Measurements from ENCODE around the gene FAM53B. TPM values are rescaled to one million over a fixed set of nuclear protein-coding genes. Genes with fewer than 3 reads are reported as not detected.
A peak's percentile ranks its signal among the peaks of the same experiment; 100 is the strongest.

The FAM53B gene
- total RNA-seq, 1 donor from 2014 or later, result 39.8 TPM

DNA sequence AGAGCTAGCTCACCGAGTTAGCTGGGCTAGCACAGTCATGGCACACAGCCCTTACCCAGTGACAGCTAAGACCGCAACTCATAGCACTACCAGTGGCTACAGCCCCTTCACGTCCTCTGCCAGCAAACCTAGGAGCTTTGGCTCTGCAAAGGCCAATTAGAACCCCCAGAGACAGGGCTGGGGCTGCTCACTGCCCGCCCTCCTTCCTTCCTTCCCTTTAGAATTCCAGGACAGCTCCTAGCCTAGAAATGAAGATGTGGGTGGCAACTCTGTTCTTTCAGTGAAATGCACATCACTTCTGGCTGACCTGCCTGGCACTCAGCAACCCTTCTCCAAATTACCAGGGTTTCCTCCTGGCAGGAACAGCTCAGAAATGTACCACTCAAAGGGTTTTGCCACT, 99.9 kb downstream of the FAM53B start:
- TF ChIP-seq, protein P1, sequence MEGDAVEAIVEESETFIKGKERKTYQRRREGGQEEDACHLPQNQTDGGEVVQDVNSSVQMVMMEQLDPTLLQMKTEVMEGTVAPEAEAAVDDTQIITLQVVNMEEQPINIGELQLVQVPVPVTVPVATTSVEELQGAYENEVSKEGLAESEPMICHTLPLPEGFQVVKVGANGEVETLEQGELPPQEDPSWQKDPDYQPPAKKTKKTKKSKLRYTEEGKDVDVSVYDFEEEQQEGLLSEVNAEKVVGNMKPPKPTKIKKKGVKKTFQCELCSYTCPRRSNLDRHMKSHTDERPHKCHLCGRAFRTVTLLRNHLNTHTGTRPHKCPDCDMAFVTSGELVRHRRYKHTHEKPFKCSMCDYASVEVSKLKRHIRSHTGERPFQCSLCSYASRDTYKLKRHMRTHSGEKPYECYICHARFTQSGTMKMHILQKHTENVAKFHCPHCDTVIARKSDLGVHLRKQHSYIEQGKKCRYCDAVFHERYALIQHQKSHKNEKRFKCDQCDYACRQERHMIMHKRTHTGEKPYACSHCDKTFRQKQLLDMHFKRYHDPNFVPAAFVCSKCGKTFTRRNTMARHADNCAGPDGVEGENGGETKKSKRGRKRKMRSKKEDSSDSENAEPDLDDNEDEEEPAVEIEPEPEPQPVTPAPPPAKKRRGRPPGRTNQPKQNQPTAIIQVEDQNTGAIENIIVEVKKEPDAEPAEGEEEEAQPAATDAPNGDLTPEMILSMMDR (IDR thresholded peaks at IDR 0.05; ENCODE audit: unreplicated experiment), result no peak
- Mint-ChIP-seq H3K4me3 (ENCODE audit: low read depth) (no peak overlapping the region), H3K9me3 (ENCODE audit: low read depth) (no peaks in the 10 kb centered on the region), H3K4me1 (ENCODE audit: low read depth) (peaks cover 11% of the 10 kb centered on the region), H3K36me3 (ENCODE audit: insufficient read depth) (no peaks in the 10 kb centered on the region), H3K27ac (no peak overlapping the region), H3K27me3 (no peaks in the 10 kb centered on the region)
- DNase-seq (ENCODE audit: low spot score, unreplicated experiment), result no peak

DNA sequence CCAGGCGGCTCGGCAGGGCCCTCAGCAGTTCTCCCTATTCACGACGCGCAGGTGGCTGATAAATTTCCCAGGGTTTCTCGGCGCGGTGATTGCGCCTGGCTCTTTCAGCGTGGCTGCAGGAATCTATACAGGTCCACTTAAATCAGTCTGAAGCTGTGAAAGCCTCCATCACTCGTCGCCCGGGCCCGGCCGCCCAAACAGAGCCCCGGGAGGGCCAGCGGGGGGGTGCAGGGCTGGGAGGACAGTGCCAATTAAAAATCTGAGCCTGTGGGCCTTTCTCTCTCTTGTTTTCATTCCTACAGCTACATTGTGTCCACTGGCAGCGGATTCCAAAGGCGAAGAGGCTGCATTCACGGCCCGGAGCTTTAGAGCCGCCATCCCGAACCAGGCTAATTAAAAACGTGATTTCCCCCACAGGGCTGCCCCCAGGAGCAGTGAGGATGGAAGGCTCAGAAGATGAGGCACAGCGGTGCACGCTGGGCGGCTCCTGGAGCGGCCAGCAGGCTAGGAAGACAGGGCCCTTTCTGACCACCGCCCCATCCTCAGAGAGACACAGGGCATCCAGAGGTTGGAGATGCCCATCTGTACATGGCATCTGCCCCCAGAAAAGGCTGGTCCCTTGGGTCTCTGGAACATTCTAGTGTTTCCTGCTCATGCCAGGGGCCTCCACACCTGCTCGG, 100.7 kb downstream of the FAM53B start:
- peaks cover 11% of the 10 kb centered on the region for H3K4me1 Mint-ChIP-seq (ENCODE audit: low read depth)
- H3K4me3 Mint-ChIP-seq (ENCODE audit: low read depth), result no peak overlapping the region
- DNase-seq (ENCODE audit: low spot score, unreplicated experiment), result no peak
- TF ChIP-seq, protein P1 (IDR thresholded peaks at IDR 0.05; ENCODE audit: unreplicated experiment), result no peak
- H3K36me3 Mint-ChIP-seq (ENCODE audit: insufficient read depth), result no peaks in the 10 kb centered on the region
- H3K9me3 Mint-ChIP-seq (ENCODE audit: low read depth), result no peaks in the 10 kb centered on the region
- no peaks in the 10 kb centered on the region for H3K27me3 Mint-ChIP-seq
- H3K27ac Mint-ChIP-seq, result no peak overlapping the region

DNA sequence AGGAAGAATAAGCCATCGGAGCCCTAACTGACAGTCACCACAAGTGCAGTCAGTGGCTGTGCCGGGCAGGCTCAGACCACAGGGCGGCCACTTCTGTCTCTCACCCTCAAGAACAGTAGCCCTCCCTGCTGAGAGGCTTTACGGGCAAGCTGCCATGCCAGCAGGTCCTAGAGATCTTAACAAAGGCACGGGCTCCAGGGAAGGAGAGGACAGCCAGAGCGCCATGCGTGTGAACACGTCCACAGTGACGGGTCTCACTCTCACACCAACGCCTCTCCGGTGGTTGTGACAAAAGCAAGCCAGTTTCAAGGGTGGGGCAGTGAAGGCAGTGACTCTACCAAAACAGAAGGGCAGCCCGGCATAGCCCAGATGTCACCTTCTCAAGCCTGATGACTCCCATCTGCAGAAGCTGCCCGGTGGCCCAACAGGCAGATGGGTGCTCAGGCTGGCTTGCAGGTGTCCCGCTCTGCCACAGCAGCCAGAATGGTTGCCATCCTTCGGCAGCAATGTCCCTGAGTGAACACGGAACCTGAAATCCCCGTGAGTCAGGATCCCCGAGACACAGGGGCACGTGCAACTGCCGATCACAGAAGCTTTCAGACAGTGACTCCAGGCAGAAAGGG, 102.0 kb downstream of the FAM53B start:
- peaks cover 2% of the 10 kb centered on the region for H3K36me3 Mint-ChIP-seq (ENCODE audit: insufficient read depth)
- H3K4me1 Mint-ChIP-seq (ENCODE audit: low read depth), result peaks cover 11% of the 10 kb centered on the region
- DNase-seq (ENCODE audit: low spot score, unreplicated experiment), result no peak
- no peak overlapping the region for H3K27ac Mint-ChIP-seq
- H3K27me3 Mint-ChIP-seq, result no peaks in the 10 kb centered on the region
- no peak overlapping the region for H3K4me3 Mint-ChIP-seq (ENCODE audit: low read depth)
- TF ChIP-seq, protein P1 (IDR thresholded peaks at IDR 0.05; ENCODE audit: unreplicated experiment), result no peak
- H3K9me3 Mint-ChIP-seq (ENCODE audit: low read depth), result no peaks in the 10 kb centered on the region

DNA sequence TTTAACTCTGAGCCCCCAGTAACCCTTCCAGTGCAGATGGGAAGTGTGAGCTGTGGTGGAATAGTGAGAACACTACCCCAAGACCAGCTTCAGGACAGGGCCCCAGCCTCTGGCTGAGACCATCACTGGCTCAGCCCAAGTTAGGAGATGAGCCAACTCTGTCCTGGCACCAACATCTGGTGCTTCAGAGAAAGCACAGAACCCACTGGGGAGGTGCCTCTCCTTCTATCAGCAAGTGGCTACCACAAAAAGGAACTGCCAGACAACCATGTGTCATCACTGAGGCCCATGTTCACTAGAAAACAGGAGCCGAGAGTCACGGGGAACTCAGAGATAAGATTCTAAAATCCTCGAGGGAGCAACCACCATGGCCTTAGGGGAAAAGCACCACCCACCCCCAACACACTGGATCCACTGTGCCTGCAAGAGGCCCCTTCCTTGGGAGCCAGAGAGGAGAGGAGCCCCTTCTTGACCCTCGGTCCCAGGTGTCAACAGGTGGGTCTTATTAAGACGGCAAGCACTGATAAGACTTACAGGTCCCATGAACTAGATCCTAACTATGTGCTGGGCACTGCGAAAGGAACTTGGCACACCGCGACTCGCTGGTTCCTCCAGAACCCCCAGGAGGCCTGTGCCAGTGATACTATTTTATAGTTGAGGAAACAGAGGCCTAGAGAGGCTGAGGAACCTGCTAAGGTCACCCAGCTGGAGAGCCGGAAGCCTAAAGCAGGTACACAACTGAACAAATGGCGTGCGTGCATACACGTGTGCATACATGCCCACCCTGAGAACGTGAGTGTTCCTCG, 102.7 kb downstream of the FAM53B start:
- Mint-ChIP-seq H3K27me3 (no peaks in the 10 kb centered on the region), H3K27ac (no peak overlapping the region), H3K4me1 (ENCODE audit: low read depth) (peaks cover 11% of the 10 kb centered on the region), H3K9me3 (ENCODE audit: low read depth) (no peaks in the 10 kb centered on the region), H3K4me3 (ENCODE audit: low read depth) (no peak overlapping the region), H3K36me3 (ENCODE audit: insufficient read depth) (peaks cover 2% of the 10 kb centered on the region)
- TF ChIP-seq, protein P1 (IDR thresholded peaks at IDR 0.05; ENCODE audit: unreplicated experiment), result no peak
- DNase-seq (ENCODE audit: low spot score, unreplicated experiment), result no peak

DNA sequence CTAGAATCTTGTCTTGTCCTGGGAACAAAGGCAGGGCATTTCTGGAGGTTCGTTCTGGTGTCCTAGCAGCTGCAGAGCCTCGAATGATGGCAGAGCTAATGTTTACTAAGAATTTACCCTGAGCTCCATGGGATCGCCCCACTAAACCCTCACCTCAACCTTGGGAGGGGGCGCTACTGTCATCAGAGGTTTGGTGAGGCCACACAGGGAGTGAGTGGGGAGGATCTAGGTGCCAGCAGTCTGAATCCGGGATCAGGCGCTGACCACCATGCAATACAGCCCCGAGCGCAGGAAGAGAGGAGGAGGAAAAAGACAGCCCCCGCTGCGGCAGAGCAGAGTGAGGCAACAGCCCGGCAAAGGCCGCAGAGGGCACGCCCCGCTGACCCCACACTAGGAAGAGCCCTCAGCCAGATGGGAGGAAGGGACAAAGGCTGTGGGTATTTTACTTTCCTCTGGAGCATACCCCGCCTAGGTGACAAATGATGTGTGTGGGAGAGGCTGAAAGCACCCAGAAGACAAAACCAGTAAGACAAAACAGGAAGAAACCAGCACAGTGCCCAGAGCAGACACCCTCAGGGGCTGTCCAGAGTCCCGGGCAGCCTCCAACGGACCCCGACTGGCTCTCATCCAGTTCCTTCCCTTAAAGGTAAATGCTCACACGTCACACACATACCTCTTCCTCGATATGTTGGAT, 103.5 kb downstream of the FAM53B start:
- Mint-ChIP-seq H3K4me3 (ENCODE audit: low read depth) (no peak overlapping the region), H3K36me3 (ENCODE audit: insufficient read depth) (peaks cover 2% of the 10 kb centered on the region), H3K9me3 (ENCODE audit: low read depth) (no peaks in the 10 kb centered on the region), H3K27ac (peak overlapping the region; percentile 76), H3K4me1 (ENCODE audit: low read depth) (peaks cover 11% of the 10 kb centered on the region), H3K27me3 (no peaks in the 10 kb centered on the region)
- TF ChIP-seq, protein P1 (IDR thresholded peaks at IDR 0.05; ENCODE audit: unreplicated experiment), result no peak
- no peak for DNase-seq (ENCODE audit: low spot score, unreplicated experiment)

All from progenitor cell of endocrine pancreas (in vitro differentiated cells).